ENCODE data around the gene GMPR2.
"Not testable (repeated sequence)": the region's sequence is repeated elsewhere in the genome, so short reads cannot be mapped to it uniquely, and the experiment has no call there.

- TF ChIP-seq CTCF, POLR2A (IDR thresholded peaks at IDR 0.05): not testable (repeated sequence)
Observed at GRCh38 chr14:24203249-24203886, 29.4 kb upstream of the GMPR2 start.
